Ovary (tissue), 9 donors: Measurements from ENCODE around the gene UCK2. TPM values are rescaled to one million over a fixed set of nuclear protein-coding genes. Genes with fewer than 3 reads are reported as not detected.

Experiments
- DNase-seq, 5 donors: peaks; one replicate each; pipeline ENCODE4 v3.0.0-alpha.2; 2019 to 2020
- H3K27ac ChIP-seq, 2 donors: fragments of 200-600 bp; one replicate each; pipeline versions ENCODE4 v1.5.1 to v1.8.0; 2019 to 2022
- H3K27me3 ChIP-seq: fragments of 200-600 bp; one replicate; pipeline ENCODE4 v1.8.0; 2022
- H3K36me3 ChIP-seq: fragments of 200-600 bp; sonication (generic); one replicate; pipeline ENCODE4 v1.5.1; 2019
- H3K4me1 ChIP-seq: one replicate; pipeline ENCODE4 v1.8.1; 2013; ENCODE audit warnings: mild to moderate bottlenecking, moderate library complexity; ENCODE audit not compliant: insufficient read depth
- H3K4me3 ChIP-seq: fragments of 200-600 bp; sonication (generic); one replicate; pipeline ENCODE4 v1.5.1; 2017
- H3K9me3 ChIP-seq, 2 donors: fragments of 200-600 bp in 1 of 2; sonication (generic) in 1 of 2; one replicate each; pipeline versions ENCODE4 v1.5.1 to v1.8.1; 2013 to 2019; ENCODE audit warnings: mild to moderate bottlenecking in 1 of 2, moderate library complexity in 1 of 2
- EP300 ChIP-seq: sonication (generic); formaldehyde crosslinking; IDR thresholded peaks from one replicate; pipeline ENCODE4 v1.6.1; 2017; ENCODE audit warnings: antibody characterized with exemption
- POLR2A ChIP-seq: fragments of 450-650 bp; IDR thresholded peaks from one replicate; pipeline ENCODE4 v1.6.1; 2017; ENCODE audit warnings: antibody characterized with exemption, mild to moderate bottlenecking, moderate library complexity
- WGBS, 3 donors: extraction: QIAGEN DNeasy Blood & Tissue Kit in 1 of 3; methylation state at CpG; one replicate each; pipeline versions ENCODE4 v1.1.5 to v1.1.7; 2013 to 2017; 5-methylcytosine and 5-hydroxymethylcytosine counted together
- intact Hi-C, 4 donors: fragments of 100-400 bp; cut with DNase I; formaldehyde crosslinking; loops; one replicate each; pipeline versions ENCODE4 v1.11.0 to v1.15.1; 2022 to 2023
- polyA plus RNA-seq, 2 donors: library from polyadenylated mRNA; stranded (reverse); fragments of 200-250 nt in 1 of 2; fragments of 350-450 nt in 1 of 2; fragmentation: Illumina TruSeq in 1 of 2; extraction: RNeasy Lipid Tissue Mini Kit (QIAGEN cat#74804) in 1 of 2; gene quantifications; one replicate each; pipeline ENCODE4 v1.2.3, GENCODE V29; 2013 to 2014
- total RNA-seq, 7 donors: library from RNA; depleted of rRNA in 2 of 7; stranded (reverse); fragments of >200 nt in 2 of 7; fragmentation: NEBNext Ultra II Directional in 3 of 7; extraction: Animal tissue kit (Norgen Biotek cat#: 25700) in 3 of 7; gene quantifications; one replicate each; pipeline versions ENCODE4 v1.1.0 to v1.2.4, GENCODE V29; 2016 to 2023
- TF ChIP-seq, protein P1 (sequence below), 3 donors: fragments of 450-650 bp in 2 of 3; fragments of 200-600 bp in 1 of 3; IDR thresholded peaks; one replicate each; pipeline versions ENCODE4 v1.5.1 to v1.8.0; 2016 to 2022; ENCODE audit warnings: antibody characterized with exemption in 3 of 3, mild to moderate bottlenecking in 1 of 3
- donor health status: DM: no; HTN: no; CAD: no; lungs with moderate emphysema.
- donor health status: DM: no; HTN: no; CAD: no.
- donor health status: Bipolar disorder and iron deficiency.
- donor health status: DM: yes; HTN: yes; CAD: no.
- donor health status: DM: no; HTN: no; CAD: no.
- donor health status: DM: yes; HTN: yes; CAD: no.

Gene UCK2
- total and polyA plus RNA-seq, 9 donors, result 7.3 to 22.7 (median 16.4) TPM

DNA sequence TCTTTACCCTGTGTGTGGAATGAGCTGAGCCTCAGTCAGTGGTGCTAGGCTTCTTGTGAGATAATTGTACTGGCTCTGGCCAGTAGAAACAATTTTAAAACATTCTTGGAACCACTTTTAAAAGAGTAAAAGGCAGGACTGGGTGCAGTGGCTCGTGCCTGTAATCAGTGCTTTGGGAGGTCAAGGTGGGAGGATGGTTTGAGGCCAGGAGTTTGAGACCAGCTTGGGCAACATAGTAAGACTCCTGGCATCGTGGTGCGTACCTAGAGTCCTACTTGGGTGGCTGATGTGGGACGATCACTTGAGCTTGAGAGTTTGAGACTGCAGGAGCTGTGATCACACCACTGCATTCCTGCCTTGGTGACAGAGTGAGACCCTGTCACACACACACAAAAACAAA is 89.8 kb downstream of the UCK2 start:
- H3K9me3 ChIP-seq, result no peaks in the 10 kb centered on the region
- TF ChIP-seq EP300 (no peak), POLR2A (no peak)
- TF ChIP-seq, protein P1, sequence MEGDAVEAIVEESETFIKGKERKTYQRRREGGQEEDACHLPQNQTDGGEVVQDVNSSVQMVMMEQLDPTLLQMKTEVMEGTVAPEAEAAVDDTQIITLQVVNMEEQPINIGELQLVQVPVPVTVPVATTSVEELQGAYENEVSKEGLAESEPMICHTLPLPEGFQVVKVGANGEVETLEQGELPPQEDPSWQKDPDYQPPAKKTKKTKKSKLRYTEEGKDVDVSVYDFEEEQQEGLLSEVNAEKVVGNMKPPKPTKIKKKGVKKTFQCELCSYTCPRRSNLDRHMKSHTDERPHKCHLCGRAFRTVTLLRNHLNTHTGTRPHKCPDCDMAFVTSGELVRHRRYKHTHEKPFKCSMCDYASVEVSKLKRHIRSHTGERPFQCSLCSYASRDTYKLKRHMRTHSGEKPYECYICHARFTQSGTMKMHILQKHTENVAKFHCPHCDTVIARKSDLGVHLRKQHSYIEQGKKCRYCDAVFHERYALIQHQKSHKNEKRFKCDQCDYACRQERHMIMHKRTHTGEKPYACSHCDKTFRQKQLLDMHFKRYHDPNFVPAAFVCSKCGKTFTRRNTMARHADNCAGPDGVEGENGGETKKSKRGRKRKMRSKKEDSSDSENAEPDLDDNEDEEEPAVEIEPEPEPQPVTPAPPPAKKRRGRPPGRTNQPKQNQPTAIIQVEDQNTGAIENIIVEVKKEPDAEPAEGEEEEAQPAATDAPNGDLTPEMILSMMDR (IDR thresholded peaks at IDR 0.05), result no peak
- no peak overlapping the region for H3K4me3 ChIP-seq
- DNase-seq, result no peak
- WGBS, 3 donors, result 76 to 80% (median 80%) methylated on average over 4 of the region's 4 CpGs
- no peaks in the 10 kb centered on the region for H3K4me1 ChIP-seq
- H3K27ac ChIP-seq, result no peak overlapping the region
- no peaks in the 10 kb centered on the region for H3K36me3 ChIP-seq
- intact Hi-C loops, result loop anchor here (5.0 to 10.0 kb wide), 6 partner anchors 152 to 522 kb away; partner anchors contain the start of gene TMCO1 (in 1 of the 4)
- H3K27me3 ChIP-seq, result no peaks in the 10 kb centered on the region

DNA sequence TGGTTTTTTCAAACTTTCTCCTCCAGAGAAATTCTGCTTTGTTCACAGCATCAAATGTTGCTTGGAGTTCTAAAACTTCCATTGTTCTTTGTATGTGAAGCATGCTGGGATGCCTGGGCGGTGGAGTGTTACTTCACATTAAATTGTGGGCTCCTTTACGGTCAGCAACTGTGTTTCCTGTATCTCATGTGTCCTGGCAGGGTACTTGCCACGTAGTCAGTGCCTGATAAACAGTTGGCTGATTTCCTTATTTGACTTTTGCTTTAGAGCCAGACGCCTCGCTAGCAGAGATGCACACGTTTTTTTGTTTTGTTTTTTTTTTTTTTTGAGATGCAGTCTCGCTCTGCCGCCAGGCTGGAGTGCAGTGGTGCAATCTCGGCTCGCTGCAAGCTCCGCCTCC is 96.7 kb downstream of the UCK2 start:
- no peak overlapping the region for H3K4me3 ChIP-seq
- H3K27me3 ChIP-seq, result no peaks in the 10 kb centered on the region
- intact Hi-C loops, result no loop called here
- no peaks in the 10 kb centered on the region for H3K4me1 ChIP-seq
- no peaks in the 10 kb centered on the region for H3K9me3 ChIP-seq
- DNase-seq, result no peak
- 42 to 55% (median 44%) methylated on average over 11 of the region's 11 CpGs for WGBS, 3 donors
- H3K27ac ChIP-seq, result no peak overlapping the region
- H3K36me3 ChIP-seq, result no peaks in the 10 kb centered on the region
- TF ChIP-seq EP300, result no peak
- no peak for TF ChIP-seq POLR2A
- TF ChIP-seq, protein P1 (IDR thresholded peaks at IDR 0.05), result no peak

DNA sequence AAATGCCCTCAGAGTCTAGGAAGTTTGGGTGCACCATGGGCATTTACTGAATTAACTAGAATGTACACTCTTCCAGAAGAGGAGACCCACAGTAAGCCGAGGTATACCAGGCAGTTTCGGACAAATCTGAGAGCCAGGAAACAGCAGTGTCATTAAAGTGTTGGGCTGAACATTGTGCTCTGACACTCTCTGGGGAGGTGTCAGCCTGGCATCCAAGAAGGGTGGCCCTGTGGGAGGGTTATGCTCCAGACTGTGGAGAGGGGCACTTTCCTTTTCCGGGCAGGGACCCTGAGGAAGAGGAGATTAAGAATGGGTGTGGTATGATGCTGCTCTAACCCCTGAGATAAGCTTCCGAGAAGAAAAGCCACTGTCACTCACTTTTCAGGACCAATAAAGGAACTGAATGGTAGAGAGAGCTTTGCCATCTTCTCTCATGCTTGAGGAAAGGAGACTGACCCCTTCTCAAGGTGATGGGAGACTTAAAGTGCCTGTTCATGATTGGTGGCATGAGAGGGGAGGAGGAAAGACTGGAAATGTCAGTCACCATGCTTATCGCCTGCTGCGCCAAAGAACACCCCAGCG is 98.2 kb downstream of the UCK2 start:
- no peak for DNase-seq
- intact Hi-C loops, result loop anchor here in 1 of 4 donors (5.0 kb wide), 1 partner anchor 552 kb away; no protein-coding TSS in a partner anchor
- H3K27me3 ChIP-seq, result no peaks in the 10 kb centered on the region
- H3K9me3 ChIP-seq, result no peaks in the 10 kb centered on the region
- WGBS, 3 donors, result 67 to 68% (median 67%) methylated on average over 7 of the region's 7 CpGs
- no peaks in the 10 kb centered on the region for H3K4me1 ChIP-seq
- no peaks in the 10 kb centered on the region for H3K36me3 ChIP-seq
- TF ChIP-seq POLR2A, result no peak
- H3K27ac ChIP-seq, result no peak overlapping the region
- no peak overlapping the region for H3K4me3 ChIP-seq

DNA sequence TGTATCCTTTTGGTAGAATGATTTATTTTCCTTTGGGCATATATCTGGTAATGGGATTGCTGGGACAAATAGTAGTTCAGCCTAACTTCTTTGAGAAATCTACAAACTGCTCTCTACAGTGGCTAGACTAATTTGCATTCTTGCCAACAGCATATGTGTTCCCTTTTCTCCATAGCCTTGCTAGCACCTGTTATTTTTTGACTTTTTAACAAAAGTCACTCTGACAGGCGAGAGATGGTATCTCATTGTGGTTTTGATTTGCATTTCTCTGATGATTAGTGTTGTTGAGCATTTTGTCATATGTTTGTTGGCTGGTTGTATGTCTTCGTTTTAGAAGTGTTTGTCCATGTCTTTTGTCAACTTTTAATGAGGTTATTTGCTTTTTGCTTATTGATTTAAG is 99.8 kb downstream of the UCK2 start:
- no peak for DNase-seq
- intact Hi-C loops, result loop anchor here in 1 of 4 donors (5.0 kb wide), 1 partner anchor 550 kb away; no protein-coding TSS in a partner anchor
- no peak for TF ChIP-seq EP300
- no peak for TF ChIP-seq POLR2A
- TF ChIP-seq, protein P1 (IDR thresholded peaks at IDR 0.05), result no peak
- Histone ChIP-seq H3K27me3 (no peaks in the 10 kb centered on the region), H3K36me3 (no peaks in the 10 kb centered on the region), H3K9me3 (no peaks in the 10 kb centered on the region), H3K4me1 (no peaks in the 10 kb centered on the region), H3K4me3 (no peak overlapping the region), H3K27ac (no peak overlapping the region)
- WGBS, 3 donors, result 32 to 51% (median 39%) methylated on average over 2 of the region's 2 CpGs

DNA sequence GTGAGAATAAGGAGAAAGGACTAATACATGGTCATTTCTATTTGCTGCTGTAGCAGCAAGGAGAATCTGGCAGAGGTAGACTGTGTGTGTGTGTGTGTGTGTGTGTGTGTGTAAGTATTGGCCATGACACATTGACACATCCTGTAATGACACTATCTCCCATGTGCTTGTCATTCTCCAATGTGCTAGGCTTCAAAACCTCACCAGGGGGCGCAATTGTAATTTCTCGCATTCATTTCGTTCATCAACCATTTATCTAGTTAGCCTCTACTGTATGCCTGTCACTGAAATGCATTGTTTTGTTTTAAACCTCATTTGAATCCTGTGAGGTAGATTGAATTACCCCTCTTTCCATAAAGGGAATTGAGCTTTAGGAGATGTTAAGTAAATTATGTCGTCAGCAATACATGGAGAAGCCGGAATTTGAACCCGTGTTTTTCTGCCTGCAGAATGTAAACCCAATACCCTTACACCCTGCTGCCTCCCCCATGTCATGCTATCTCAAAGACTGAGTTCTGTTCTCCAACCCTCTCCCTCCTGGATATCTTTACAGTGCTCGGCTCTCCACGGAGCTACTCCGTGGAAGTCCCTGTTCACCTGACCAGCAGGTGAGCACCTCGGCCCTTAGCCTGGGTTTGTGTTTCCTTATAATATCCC is 100.8 kb downstream of the UCK2 start:
- H3K4me3 ChIP-seq, result no peak overlapping the region
- H3K4me1 ChIP-seq, result no peaks in the 10 kb centered on the region
- H3K36me3 ChIP-seq, result no peaks in the 10 kb centered on the region
- no peaks in the 10 kb centered on the region for H3K9me3 ChIP-seq
- TF ChIP-seq EP300, result no peak
- TF ChIP-seq, protein P1 (IDR thresholded peaks at IDR 0.05), result no peak
- TF ChIP-seq POLR2A, result no peak
- no peak overlapping the region for H3K27ac ChIP-seq
- H3K27me3 ChIP-seq, result no peaks in the 10 kb centered on the region
- 65 to 66% (median 66%) methylated on average over 10 of the region's 10 CpGs for WGBS, 3 donors
- no peak for DNase-seq
- intact Hi-C loops, result loop anchor here in 1 of 4 donors (5.0 kb wide), 1 partner anchor 549 kb away; no protein-coding TSS in a partner anchor
